H9 (cell line): ENCODE data around the gene NR2F1-AS1. TPM values are rescaled to one million over a fixed set of nuclear protein-coding genes. Genes with fewer than 3 reads are reported as not detected.
A peak's percentile ranks its signal among the peaks of the same experiment; 100 is the strongest.

Experiments used
- DNase-seq: peaks from one replicate; pipeline ENCODE4 v3.0.0-alpha.2; 2017
- H2AFZ ChIP-seq: one replicate; pipeline ENCODE4 v1.6.1; 2013; ENCODE audit warnings: mild to moderate bottlenecking, low read length, control low read depth, moderate library complexity
- H2AK5ac ChIP-seq: 2 replicates; pipeline ENCODE4 v1.6.1; 2013; ENCODE audit warnings: low read length, control low read depth, mixed read lengths; ENCODE audit not compliant: insufficient read length
- H2BK120ac ChIP-seq: one replicate; pipeline ENCODE4 v1.6.1; 2013; ENCODE audit warnings: low read depth, mild to moderate bottlenecking, low read length, control low read depth, inconsistent platforms; ENCODE audit not compliant: poor library complexity, severe bottlenecking
- H2BK12ac ChIP-seq: 2 replicates; pipeline ENCODE4 v1.6.1; 2013; ENCODE audit warnings: low read length, control low read depth, mixed read lengths, low read depth; ENCODE audit not compliant: insufficient read length
- H2BK15ac ChIP-seq: 2 replicates; pipeline ENCODE4 v1.6.1; 2013; ENCODE audit warnings: low read depth, low read length, control low read depth
- H2BK20ac ChIP-seq: one replicate; pipeline ENCODE4 v1.6.1; 2013; ENCODE audit warnings: low read depth, mild to moderate bottlenecking, low read length, control low read depth, inconsistent platforms; ENCODE audit not compliant: poor library complexity, severe bottlenecking
- H2BK5ac ChIP-seq: 2 replicates; pipeline ENCODE4 v1.6.1; 2013; ENCODE audit warnings: low read length, control low read depth, mixed read lengths; ENCODE audit not compliant: insufficient read length
- H3K14ac ChIP-seq: 2 replicates; pipeline ENCODE4 v1.6.1; 2013; ENCODE audit warnings: low read length, control low read depth; ENCODE audit not compliant: insufficient read depth
- H3K18ac ChIP-seq: 2 replicates; pipeline ENCODE4 v1.6.1; 2013; ENCODE audit warnings: low read depth, mild to moderate bottlenecking, mixed read lengths, low read length, control low read depth; ENCODE audit not compliant: insufficient read length
- H3K23ac ChIP-seq: 2 replicates; pipeline ENCODE4 v1.6.1; 2013; ENCODE audit warnings: low read length, control low read depth, mixed read lengths, low read depth; ENCODE audit not compliant: insufficient read length
- H3K23me2 ChIP-seq: 2 replicates; pipeline ENCODE4 v1.6.1; 2013; ENCODE audit warnings: low read depth, mild to moderate bottlenecking, mixed read lengths, low read length, control low read depth; ENCODE audit not compliant: insufficient read length, poor library complexity, severe bottlenecking
- H3K27ac ChIP-seq: 2 replicates; pipeline ENCODE4 v1.5.1; 2013; ENCODE audit warnings: low read length, control low read depth, mixed read lengths, low read depth; ENCODE audit not compliant: insufficient read length
- H3K27me3 ChIP-seq: 2 replicates; pipeline ENCODE4 v1.6.1; 2013; ENCODE audit warnings: low read length, control low read depth, inconsistent platforms; ENCODE audit not compliant: insufficient read depth
- H3K4ac ChIP-seq: 2 replicates; pipeline ENCODE4 v1.6.1; 2013; ENCODE audit warnings: low read depth, mild to moderate bottlenecking, control low read depth, inconsistent platforms, low read length, moderate library complexity
- H3K4me1 ChIP-seq: 2 replicates; pipeline ENCODE4 v1.6.1; 2013; ENCODE audit warnings: low read length, control low read depth, inconsistent platforms; ENCODE audit not compliant: insufficient read depth
- H3K4me2 ChIP-seq: 2 replicates; pipeline ENCODE4 v1.6.1; 2013; ENCODE audit warnings: low read length, control low read depth, mixed read lengths; ENCODE audit not compliant: insufficient read length, insufficient read depth
- H3K56ac ChIP-seq: 2 replicates; pipeline ENCODE4 v1.6.1; 2013; ENCODE audit warnings: low read depth, mild to moderate bottlenecking, mixed read lengths, low read length, control low read depth; ENCODE audit not compliant: insufficient read length
- H3K79me1 ChIP-seq: 2 replicates; pipeline ENCODE4 v1.6.1; 2013; ENCODE audit warnings: low read depth, mild to moderate bottlenecking, moderate library complexity, low read length, control low read depth, inconsistent platforms; ENCODE audit not compliant: insufficient read depth, poor library complexity, severe bottlenecking
- H3K79me2 ChIP-seq: 2 replicates; pipeline ENCODE4 v1.6.1; 2013; ENCODE audit warnings: low read length, control low read depth, inconsistent platforms; ENCODE audit not compliant: insufficient read depth
- H3K9ac ChIP-seq: 2 replicates; pipeline ENCODE4 v1.6.1; 2013; ENCODE audit warnings: low read length, control low read depth, mixed read lengths; ENCODE audit not compliant: insufficient read length; ENCODE audit errors: extremely low read depth
- H3K9me3 ChIP-seq: one replicate; pipeline ENCODE4 v1.6.1; 2013; ENCODE audit warnings: low read depth, low read length, inconsistent platforms; ENCODE audit not compliant: control insufficient read depth
- H3T11ph ChIP-seq: one replicate; pipeline ENCODE4 v1.6.1; 2013; ENCODE audit warnings: mild to moderate bottlenecking, low read length, control low read depth, inconsistent platforms
- H4K20me1 ChIP-seq: one replicate; pipeline ENCODE4 v1.6.1; 2013; ENCODE audit not compliant: control insufficient read depth, insufficient read length, insufficient read depth
- H4K5ac ChIP-seq: 2 replicates; pipeline ENCODE4 v1.6.1; 2013; ENCODE audit warnings: low read depth, mild to moderate bottlenecking, mixed read lengths, low read length, control low read depth; ENCODE audit not compliant: insufficient read length
- H4K8ac ChIP-seq: replicated peaks from 2 replicates; pipeline ENCODE4 v1.6.1; 2013; ENCODE audit warnings: low read length, control low read depth, mixed read lengths, low read depth; ENCODE audit not compliant: insufficient read length
- H4K91ac ChIP-seq: 2 replicates; pipeline ENCODE4 v1.6.1; 2013; ENCODE audit warnings: low read depth, mild to moderate bottlenecking, moderate library complexity, mixed read lengths, low read length, control low read depth; ENCODE audit not compliant: insufficient read length
- H3K27ac Mint-ChIP-seq, 3 experiments: 2 replicates in 2 of 3; 3 replicates in 1 of 3; pipeline ENCODE4 v1.8.0; 2020 to 2021; ENCODE audit warnings: mixed read lengths in 3 of 3, mild to moderate bottlenecking in 1 of 3, moderate library complexity in 1 of 3
- H3K27me3 Mint-ChIP-seq: 2 replicates; pipeline ENCODE4 v1.8.0; 2021; ENCODE audit warnings: low read depth, mild to moderate bottlenecking, moderate library complexity, mixed read lengths
- H3K36me3 Mint-ChIP-seq, 3 experiments: 2 replicates in 2 of 3; 3 replicates in 1 of 3; pipeline ENCODE4 v1.8.0; 2020 to 2021; ENCODE audit warnings: low read depth in 3 of 3, mixed read lengths in 3 of 3; ENCODE audit not compliant: insufficient read depth in 1 of 3
- H3K4me1 Mint-ChIP-seq, 2 experiments: 2 replicates each; pipeline ENCODE4 v1.8.0; 2020; ENCODE audit warnings: mixed read lengths in 2 of 2
- H3K4me3 Mint-ChIP-seq, 2 experiments: 2 replicates in 1 of 2; 3 replicates in 1 of 2; pipeline ENCODE4 v1.8.0; 2020 to 2021; ENCODE audit warnings: mild to moderate bottlenecking in 2 of 2, mixed read lengths in 2 of 2, moderate library complexity in 1 of 2
- H3K9me3 Mint-ChIP-seq, 2 experiments: 2 replicates in 1 of 2; 3 replicates in 1 of 2; pipeline ENCODE4 v1.8.0; 2020; ENCODE audit warnings: mild to moderate bottlenecking in 2 of 2, mixed read lengths in 2 of 2, moderate library complexity in 1 of 2
- CTCF ChIP-seq: fragments of 200-600 bp; sonication (generic); conservative IDR thresholded peaks from 3 replicates; pipeline ENCODE4 v1.8.0; 2021; ENCODE audit warnings: antibody characterized with exemption, mild to moderate bottlenecking
- WGBS: extraction: QIAGEN DNeasy Blood & Tissue Kit; methylation state at CpG from one replicate; pipeline ENCODE4 v1.1.7; 2013; ENCODE audit warnings: missing lambda C conversion rate, low lambda C conversion rate, mixed read lengths; ENCODE audit not compliant: insufficient read length; ENCODE audit errors: extremely low coverage; 5-methylcytosine and 5-hydroxymethylcytosine counted together
- total RNA-seq: library from RNA; stranded (reverse); gene quantifications from 2 replicates; pipeline ENCODE4 v1.2.1, GENCODE V29; 2021

NR2F1-AS1 gene
- total RNA-seq, 1 experiment from 2014 or later, result 1.9 TPM

- Histone ChIP-seq H3K79me2 (no peaks in the 10 kb centered on the region), H3K9me3 (no peaks in the 10 kb centered on the region), H2BK12ac (no peak overlapping the region), H4K8ac (no peak overlapping the region), H2BK5ac (no peak overlapping the region), H3K23me2 (no peaks in the 10 kb centered on the region), H4K20me1 (no peaks in the 10 kb centered on the region), H3K4ac (no peak overlapping the region), H3T11ph (no peak overlapping the region), H2AFZ (no peak overlapping the region), H3K4me2 (peak overlapping the region; percentile 14), H2BK20ac (no peak overlapping the region), H3K14ac (no peak overlapping the region), H3K18ac (no peak overlapping the region), H2BK120ac (no peak overlapping the region), H3K9ac (no peak overlapping the region), H3K4me1 (peaks cover 2% of the 10 kb centered on the region; the same call in 1 of the 2 replicates), H2BK15ac (no peak overlapping the region), H3K27me3 (peaks cover 69% of the 10 kb centered on the region), H3K23ac (no peak overlapping the region), H3K27ac (no peak overlapping the region), H2AK5ac (no peak overlapping the region), H3K79me1 (no peaks in the 10 kb centered on the region), H4K5ac (no peak overlapping the region), H4K91ac (no peak overlapping the region), H3K56ac (no peak overlapping the region)
- no peak overlapping the region for H3K27ac Mint-ChIP-seq
- no peak for TF ChIP-seq CTCF
- peak overlapping the region in 1 of 2 experiments; percentile 84; a peak in 3 of 5 replicates for H3K4me3 Mint-ChIP-seq
- peaks cover 38% of the 10 kb centered on the region for H3K27me3 Mint-ChIP-seq
- H3K36me3 Mint-ChIP-seq, result peaks cover 0 to 2% (median 0%) of the 10 kb centered on the region in 3 experiments; a peak in 1 of 7 replicates
- no CpG with 5 or more reads among the region's 13 CpGs for WGBS
- no peak for DNase-seq
- H3K9me3 Mint-ChIP-seq, result peaks cover 2 to 13% of the 10 kb centered on the region in 2 experiments; a peak in 3 of 5 replicates
- peaks cover 11 to 23% of the 10 kb centered on the region in 2 experiments for H3K4me1 Mint-ChIP-seq
Observed at GRCh38 chr5:93585767-93586385, 4.9 kb upstream of the NR2F1-AS1 start.
